NCI-H187 treated with DMSO at 0.1 percent for 48 hours (cell line): ENCODE results near the gene HID1.
A peak's percentile ranks its signal among the peaks of the same experiment; 100 is the strongest.
"Not testable (repeated sequence)": the region's sequence is repeated elsewhere in the genome, so short reads cannot be mapped to it uniquely, and the experiment has no call there.

ENCODE experiments used
- DNase-seq: peaks from one replicate; lab custom pipeline; 2025; lab: John Stamatoyannopoulos, UW

The HID1 gene

GRCh38 chr17:74998783-74999182, 26.2 kb upstream of the HID1 start:
- no peak for DNase-seq

GRCh38 chr17:74995847-74996246, 23.3 kb upstream of the HID1 start:
- no peak for DNase-seq

GRCh38 chr17:74994440-74994839, 21.9 kb upstream of the HID1 start:
- no peak for DNase-seq

- no peak for DNase-seq
Observed at GRCh38 chr17:74992223-74992622, 19.7 kb upstream of the HID1 start.

- DNase-seq = no peak
Observed at GRCh38 chr17:74990581-74991105, 18.1 kb upstream of the HID1 start.

GRCh38 chr17:74987909-74988711, 15.6 kb upstream of the HID1 start:
- DNase-seq = no peak

- peak; percentile 59 for DNase-seq
Observed at GRCh38 chr17:74987418-74987908, 14.9 kb upstream of the HID1 start, which contains the start of gene CDR2L. Gene CDR2L (plus strand): TSS chr17:74987632. CDS start chr17:74988044, 412 bp downstream.

GRCh38 chr17:74986206-74986576, 13.6 kb upstream of the HID1 start:
- DNase-seq = no peak

- not testable (repeated sequence) for DNase-seq
Observed at GRCh38 chr17:74982663-74983313, 10.2 kb upstream of the HID1 start.

- no peak for DNase-seq
Observed at GRCh38 chr17:74981979-74982662, 9.6 kb upstream of the HID1 start.

- no peak for DNase-seq
Observed at GRCh38 chr17:74981318-74981978, 8.9 kb upstream of the HID1 start.

GRCh38 chr17:74979408-74980146, 7.0 kb upstream of the HID1 start:
- DNase-seq = no peak

- DNase-seq = no peak
Observed at GRCh38 chr17:74978240-74978639, 5.7 kb upstream of the HID1 start.

- DNase-seq = no peak
Observed at GRCh38 chr17:74977802-74978201, 5.2 kb upstream of the HID1 start.

- DNase-seq = no peak
Observed at GRCh38 chr17:74975943-74976342, 3.4 kb upstream of the HID1 start.

- DNase-seq = no peak
Observed at GRCh38 chr17:74972973-74973328, 392 bp upstream of the HID1 start.

GRCh38 chr17:74971842-74972106, 785 bp downstream of the HID1 start:
- no peak for DNase-seq

GRCh38 chr17:74971069-74971841, 1.3 kb downstream of the HID1 start:
- DNase-seq = no peak

GRCh38 chr17:74970395-74970794, 2.2 kb downstream of the HID1 start:
- DNase-seq = no peak

GRCh38 chr17:74969501-74969900, 3.1 kb downstream of the HID1 start:
- not testable (repeated sequence) for DNase-seq

GRCh38 chr17:74968361-74968780, 4.2 kb downstream of the HID1 start:
- DNase-seq = no peak
